Mesendoderm (in vitro differentiated cells): ENCODE data around the gene PDE4C.

ENCODE experiments used
- DNase-seq: peaks from one replicate; pipeline ENCODE4 v3.0.0; 2013
- H2AK5ac ChIP-seq: 2 replicates; pipeline ENCODE4 v1.6.1; 2013; ENCODE audit warnings: low read length, inconsistent platforms
- H2BK120ac ChIP-seq: 2 replicates; pipeline ENCODE4 v1.6.1; 2013; ENCODE audit warnings: low read depth, mild to moderate bottlenecking, low read length, moderate library complexity, mixed read lengths
- H2BK15ac ChIP-seq: replicated peaks from 2 replicates; pipeline ENCODE4 v1.6.1; 2013; ENCODE audit warnings: low read depth, mild to moderate bottlenecking, moderate library complexity
- H2BK5ac ChIP-seq: 2 replicates; pipeline ENCODE4 v1.6.1; 2013; ENCODE audit warnings: low read length, inconsistent platforms
- H3K18ac ChIP-seq: 2 replicates; pipeline ENCODE4 v1.6.1; 2013; ENCODE audit warnings: mild to moderate bottlenecking, low read length, mixed read lengths
- H3K23ac ChIP-seq: one replicate; pipeline ENCODE4 v1.6.1; 2013; ENCODE audit warnings: low read length
- H3K27ac ChIP-seq: 2 replicates; pipeline ENCODE4 v1.5.1; 2013; ENCODE audit warnings: low read depth, mild to moderate bottlenecking, inconsistent platforms, low read length, moderate library complexity
- H3K27me3 ChIP-seq: 2 replicates; pipeline ENCODE4 v1.6.1; 2013; ENCODE audit warnings: low read length, control low read depth, mild to moderate bottlenecking, inconsistent platforms; ENCODE audit not compliant: insufficient read depth, poor library complexity
- H3K36me3 ChIP-seq: 2 replicates; pipeline ENCODE4 v1.6.1; 2013; ENCODE audit warnings: low read length, inconsistent platforms; ENCODE audit not compliant: control insufficient read depth, insufficient read depth
- H3K4ac ChIP-seq: one replicate; pipeline ENCODE4 v1.6.1; 2013; ENCODE audit warnings: low read depth, mild to moderate bottlenecking, low read length, moderate library complexity
- H3K4me1 ChIP-seq: 2 replicates; pipeline ENCODE4 v1.6.1; 2013; ENCODE audit warnings: low read depth, low read length, inconsistent platforms; ENCODE audit not compliant: control insufficient read depth
- H3K4me2 ChIP-seq: 2 replicates; pipeline ENCODE4 v1.6.1; 2013; ENCODE audit warnings: low read length
- H3K4me3 ChIP-seq: 2 replicates; pipeline ENCODE4 v1.5.1; 2013; ENCODE audit warnings: mild to moderate bottlenecking, low read length
- H3K56ac ChIP-seq: one replicate; pipeline ENCODE4 v1.6.1; 2013; ENCODE audit warnings: low read length
- H3K79me1 ChIP-seq: 2 replicates; pipeline ENCODE4 v1.6.1; 2013; ENCODE audit warnings: low read length, inconsistent platforms
- H3K79me2 ChIP-seq: 2 replicates; pipeline ENCODE4 v1.6.1; 2013; ENCODE audit warnings: mild to moderate bottlenecking, low read length; ENCODE audit not compliant: control insufficient read depth, insufficient read depth
- H3K9ac ChIP-seq: 2 replicates; pipeline ENCODE4 v1.6.1; 2013; ENCODE audit warnings: low read length, inconsistent platforms
- H4K5ac ChIP-seq: one replicate; pipeline ENCODE4 v1.6.1; 2013; ENCODE audit warnings: low read length
- H4K8ac ChIP-seq: one replicate; pipeline ENCODE4 v1.6.1; 2013; ENCODE audit warnings: low read depth, mild to moderate bottlenecking, control low read depth, low read length, moderate library complexity
- WGBS: extraction: QIAGEN DNeasy Blood & Tissue Kit; methylation state at CpG from one replicate; pipeline ENCODE4 v1.1.7; 2013; ENCODE audit warnings: low lambda C conversion rate, missing lambda C conversion rate; ENCODE audit not compliant: insufficient coverage; ENCODE audit errors: extremely low coverage; 5-methylcytosine and 5-hydroxymethylcytosine counted together

The PDE4C gene

DNA sequence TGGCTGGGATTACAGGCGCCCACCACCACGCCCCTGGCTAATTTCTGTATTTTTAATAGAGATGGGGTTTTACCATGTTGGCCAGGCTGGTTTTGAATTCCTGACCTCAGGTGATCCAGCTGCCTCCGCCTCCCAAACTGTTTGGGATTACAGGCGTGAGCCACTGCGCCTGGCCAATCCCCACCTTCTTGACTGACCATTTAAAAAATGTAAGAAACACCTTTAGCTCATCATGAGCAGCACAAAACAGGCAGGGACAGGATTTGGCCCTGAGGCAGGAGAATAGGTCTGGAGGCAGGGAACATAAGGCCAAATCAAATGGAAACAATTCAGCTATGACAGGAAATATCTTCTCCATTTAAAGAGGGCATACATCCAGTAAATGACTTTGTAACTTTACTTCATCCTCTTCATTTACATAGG, 34.6 kb downstream of the PDE4C start:
- Histone ChIP-seq H3K9ac (no peak overlapping the region), H3K27me3 (no peaks in the 10 kb centered on the region), H3K23ac (no peak overlapping the region)

DNA sequence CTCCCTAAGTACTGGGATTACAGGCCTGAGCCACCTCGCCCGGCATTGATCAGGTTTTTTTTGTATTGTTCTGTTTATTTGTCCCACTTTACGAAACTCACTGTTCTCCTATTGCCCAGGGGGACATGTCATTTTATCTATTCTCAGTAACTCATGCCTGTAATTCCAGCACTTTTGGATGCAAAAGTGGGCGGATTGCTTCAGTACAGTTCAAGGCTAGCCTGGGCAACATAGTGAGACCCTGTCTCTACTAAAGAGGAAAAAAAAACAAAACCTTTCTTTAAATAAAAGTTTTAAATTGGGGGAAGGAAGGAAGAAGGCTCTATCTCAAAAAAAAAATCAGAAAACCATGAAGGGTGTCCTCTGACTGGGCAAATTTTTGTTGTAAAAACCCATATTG, 36.0 kb downstream of the PDE4C start:
- Histone ChIP-seq H3K9ac (no peak overlapping the region), H3K79me1 (peaks cover 7% of the 10 kb centered on the region), H3K36me3 (no peaks in the 10 kb centered on the region), H3K79me2 (peaks cover 2% of the 10 kb centered on the region), H3K4ac (no peak overlapping the region), H3K56ac (no peak overlapping the region), H3K4me3 (no peak overlapping the region), H3K27ac (no peak overlapping the region), H2AK5ac (no peak overlapping the region), H3K18ac (no peak overlapping the region), H3K4me1 (peaks cover 5% of the 10 kb centered on the region), H2BK120ac (no peak overlapping the region), H3K23ac (no peak overlapping the region), H3K27me3 (no peaks in the 10 kb centered on the region), H3K4me2 (no peak overlapping the region), H4K8ac (no peak overlapping the region), H2BK5ac (no peak overlapping the region), H4K5ac (no peak overlapping the region), H2BK15ac (no peak overlapping the region)
- DNase-seq, result no peak
- WGBS, result no CpG with 5 or more reads among the region's 4 CpGs

More for the DNA sequence above, 34.6 kb downstream of the PDE4C start:
- Histone ChIP-seq H3K4ac (no peak overlapping the region), H3K27ac (no peak overlapping the region), H2BK15ac (no peak overlapping the region), H3K4me2 (no peak overlapping the region), H3K4me3 (no peak overlapping the region), H4K5ac (no peak overlapping the region), H3K56ac (peak overlapping the region; percentile 64), H3K79me2 (peaks cover 2% of the 10 kb centered on the region), H3K36me3 (peaks cover 4% of the 10 kb centered on the region), H2BK120ac (no peak overlapping the region), H3K79me1 (peaks cover 7% of the 10 kb centered on the region), H3K18ac (no peak overlapping the region), H4K8ac (no peak overlapping the region), H2BK5ac (no peak overlapping the region), H2AK5ac (no peak overlapping the region), H3K4me1 (peaks cover 5% of the 10 kb centered on the region)
- no CpG with 5 or more reads among the region's 5 CpGs for WGBS
- DNase-seq, result no peak

DNA sequence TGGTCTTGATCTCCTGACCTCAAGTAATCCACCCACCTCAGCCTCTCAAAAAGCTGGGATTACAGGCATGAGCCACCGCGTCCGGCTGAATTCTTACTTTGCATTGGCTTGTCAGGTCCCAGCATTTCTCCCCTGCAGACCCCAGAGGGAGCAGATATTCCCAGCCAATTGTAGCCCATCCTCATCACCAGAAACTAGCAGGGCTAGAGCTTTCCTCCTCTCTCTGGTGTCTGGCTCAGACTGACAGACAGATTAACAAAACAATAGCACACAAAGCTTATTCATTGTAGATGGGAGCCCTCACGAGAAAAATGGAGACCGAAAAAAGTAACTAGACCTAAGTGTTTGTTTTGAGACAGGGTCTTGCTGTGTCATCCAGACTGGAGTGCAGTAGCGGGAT, 40.7 kb downstream of the PDE4C start:
- WGBS, result no CpG with 5 or more reads among the region's 6 CpGs
- no peak overlapping the region for H3K27ac ChIP-seq
- no peak overlapping the region for H2AK5ac ChIP-seq
- no peak overlapping the region for H2BK120ac ChIP-seq
- no peak overlapping the region for H3K56ac ChIP-seq
- no peaks in the 10 kb centered on the region for H3K4me1 ChIP-seq
- H3K23ac ChIP-seq, result no peak overlapping the region
- no peak overlapping the region for H3K9ac ChIP-seq
- H4K5ac ChIP-seq, result no peak overlapping the region
- H3K4me2 ChIP-seq, result no peak overlapping the region
- H3K79me2 ChIP-seq, result no peaks in the 10 kb centered on the region
- no peak overlapping the region for H3K4ac ChIP-seq
- no peak for DNase-seq
- H2BK15ac ChIP-seq, result no peak overlapping the region
- no peaks in the 10 kb centered on the region for H3K79me1 ChIP-seq
- H4K8ac ChIP-seq, result no peak overlapping the region
- H3K18ac ChIP-seq, result no peak overlapping the region
- H3K36me3 ChIP-seq, result no peaks in the 10 kb centered on the region
- H2BK5ac ChIP-seq, result no peak overlapping the region
- no peak overlapping the region for H3K4me3 ChIP-seq
- H3K27me3 ChIP-seq, result no peaks in the 10 kb centered on the region

DNA sequence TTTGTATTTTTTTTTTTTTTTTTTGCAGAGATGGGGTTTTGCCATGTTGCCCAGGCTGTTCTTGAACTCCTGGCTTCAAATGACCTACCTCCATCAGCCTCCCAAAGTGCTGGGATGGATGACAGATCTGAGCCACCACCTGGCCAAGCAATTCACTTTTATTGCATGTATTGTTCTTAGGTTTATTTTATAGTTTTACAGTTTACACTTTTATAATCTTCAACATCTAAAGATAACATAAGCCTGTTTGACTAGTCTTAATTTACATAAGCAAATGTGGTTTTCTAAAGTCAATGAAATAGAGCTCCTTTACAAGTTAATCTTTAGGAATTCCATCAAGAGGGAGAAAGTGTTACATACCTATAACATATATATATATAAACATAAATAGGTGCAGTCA, 42.7 kb downstream of the PDE4C start:
- Histone ChIP-seq H3K79me1 (no peaks in the 10 kb centered on the region), H3K9ac (no peak overlapping the region), H3K56ac (no peak overlapping the region), H3K4me1 (no peaks in the 10 kb centered on the region), H4K8ac (no peak overlapping the region), H2BK15ac (no peak overlapping the region), H3K4ac (no peak overlapping the region), H3K79me2 (no peaks in the 10 kb centered on the region), H3K27me3 (no peaks in the 10 kb centered on the region), H2BK5ac (no peak overlapping the region), H3K4me2 (no peak overlapping the region), H3K27ac (no peak overlapping the region), H3K36me3 (no peaks in the 10 kb centered on the region), H2BK120ac (no peak overlapping the region), H4K5ac (no peak overlapping the region), H3K23ac (no peak overlapping the region), H2AK5ac (no peak overlapping the region), H3K18ac (no peak overlapping the region), H3K4me3 (no peak overlapping the region)
- DNase-seq, result no peak

DNA sequence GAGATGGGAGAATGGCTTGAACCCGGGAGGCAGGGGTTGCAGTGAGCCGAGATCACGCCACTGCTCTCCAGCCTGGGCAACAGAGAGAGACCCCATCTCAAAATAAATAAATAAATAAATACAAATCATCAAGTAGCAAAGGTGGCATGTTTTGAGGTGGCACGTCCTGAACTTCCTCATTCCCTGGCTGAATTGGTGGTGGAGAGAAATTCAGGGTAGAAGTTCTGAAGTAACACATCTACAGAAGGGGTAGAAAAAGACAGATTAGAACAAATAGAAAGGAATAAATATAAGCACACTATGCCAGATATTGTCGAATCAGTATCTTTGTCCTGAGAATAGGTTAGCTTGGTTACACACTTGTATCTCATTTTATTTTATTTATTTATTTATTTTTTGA, 46.3 kb downstream of the PDE4C start:
- Histone ChIP-seq H2BK5ac (no peak overlapping the region), H3K4me3 (no peak overlapping the region), H3K27ac (no peak overlapping the region), H3K18ac (no peak overlapping the region), H4K8ac (no peak overlapping the region), H3K79me2 (no peaks in the 10 kb centered on the region), H3K79me1 (no peaks in the 10 kb centered on the region), H4K5ac (no peak overlapping the region), H3K9ac (no peak overlapping the region), H3K23ac (no peak overlapping the region), H3K4me1 (no peaks in the 10 kb centered on the region), H3K4me2 (no peak overlapping the region), H2AK5ac (no peak overlapping the region), H2BK15ac (no peak overlapping the region), H2BK120ac (no peak overlapping the region), H3K56ac (no peak overlapping the region), H3K36me3 (no peaks in the 10 kb centered on the region), H3K4ac (no peak overlapping the region), H3K27me3 (no peaks in the 10 kb centered on the region)
- WGBS, result no CpG with 5 or more reads among the region's 5 CpGs
- no peak for DNase-seq

DNA sequence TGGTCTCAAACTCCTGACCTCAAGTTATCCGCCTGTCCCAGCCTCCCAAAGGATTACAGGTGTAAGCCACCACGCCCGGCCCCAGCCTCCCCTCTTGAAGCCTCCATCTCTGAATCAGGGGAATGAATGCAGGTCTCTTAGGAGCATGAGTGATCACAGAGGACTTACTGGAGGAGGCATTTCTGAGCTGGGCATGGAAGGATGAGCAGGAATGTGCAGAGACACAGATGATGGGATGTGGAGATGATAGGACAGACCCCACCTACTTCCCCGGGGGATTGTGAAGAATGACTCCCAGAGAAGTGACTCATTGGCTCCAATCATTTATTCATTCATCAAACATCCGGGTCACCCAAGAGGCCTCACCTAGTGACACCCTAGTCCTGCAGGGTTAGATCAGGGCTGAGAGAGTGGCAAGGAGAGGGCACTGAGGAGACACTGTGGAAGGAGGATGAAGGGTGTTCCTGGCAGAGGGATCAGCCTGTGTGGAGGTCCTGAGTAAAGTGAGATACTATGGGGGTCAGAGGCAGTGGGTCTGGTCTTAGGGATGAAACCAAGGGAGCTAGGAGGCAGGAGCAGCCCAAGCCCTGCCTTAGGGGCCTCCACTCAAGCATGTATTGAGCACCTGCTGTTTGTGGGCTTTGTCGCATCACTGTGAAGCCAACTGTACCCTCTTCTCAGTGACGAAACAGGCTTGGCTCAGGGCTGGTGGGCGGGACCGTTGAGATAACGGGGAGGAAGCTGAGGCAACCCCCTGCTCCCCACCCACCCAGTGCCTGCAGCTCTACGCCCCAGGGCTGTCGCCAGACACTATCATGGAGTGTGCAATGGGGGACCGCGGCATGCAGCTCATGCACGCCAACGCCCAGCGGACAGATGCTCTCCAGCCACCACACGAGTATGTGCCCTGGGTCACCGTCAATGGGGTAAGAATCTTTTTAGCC, 49.6 kb downstream of the PDE4C start:
- no peak overlapping the region for H3K4me3 ChIP-seq
- H3K9ac ChIP-seq, result no peak overlapping the region
- no peak overlapping the region for H4K8ac ChIP-seq
- no peak overlapping the region for H2BK15ac ChIP-seq
- H2BK5ac ChIP-seq, result no peak overlapping the region
- no peak overlapping the region for H2AK5ac ChIP-seq
- no CpG with 5 or more reads among the region's 19 CpGs for WGBS
- H3K27ac ChIP-seq, result no peak overlapping the region
- H2BK120ac ChIP-seq, result no peak overlapping the region
- H3K36me3 ChIP-seq, result no peaks in the 10 kb centered on the region
- H3K56ac ChIP-seq, result no peak overlapping the region
- H3K4me2 ChIP-seq, result no peak overlapping the region
- no peak overlapping the region for H3K18ac ChIP-seq
- H3K4me1 ChIP-seq, result peaks cover 2% of the 10 kb centered on the region
- H3K79me1 ChIP-seq, result no peaks in the 10 kb centered on the region
- no peaks in the 10 kb centered on the region for H3K79me2 ChIP-seq
- H3K27me3 ChIP-seq, result no peaks in the 10 kb centered on the region
- no peak overlapping the region for H3K23ac ChIP-seq
- H4K5ac ChIP-seq, result no peak overlapping the region
- no peak for DNase-seq
- no peak overlapping the region for H3K4ac ChIP-seq
